ENCODE measurements around the gene SPRYD7.
"Not testable (repeated sequence)": the region's sequence is repeated elsewhere in the genome, so short reads cannot be mapped to it uniquely, and the experiment has no call there.

The SPRYD7 gene

DNA sequence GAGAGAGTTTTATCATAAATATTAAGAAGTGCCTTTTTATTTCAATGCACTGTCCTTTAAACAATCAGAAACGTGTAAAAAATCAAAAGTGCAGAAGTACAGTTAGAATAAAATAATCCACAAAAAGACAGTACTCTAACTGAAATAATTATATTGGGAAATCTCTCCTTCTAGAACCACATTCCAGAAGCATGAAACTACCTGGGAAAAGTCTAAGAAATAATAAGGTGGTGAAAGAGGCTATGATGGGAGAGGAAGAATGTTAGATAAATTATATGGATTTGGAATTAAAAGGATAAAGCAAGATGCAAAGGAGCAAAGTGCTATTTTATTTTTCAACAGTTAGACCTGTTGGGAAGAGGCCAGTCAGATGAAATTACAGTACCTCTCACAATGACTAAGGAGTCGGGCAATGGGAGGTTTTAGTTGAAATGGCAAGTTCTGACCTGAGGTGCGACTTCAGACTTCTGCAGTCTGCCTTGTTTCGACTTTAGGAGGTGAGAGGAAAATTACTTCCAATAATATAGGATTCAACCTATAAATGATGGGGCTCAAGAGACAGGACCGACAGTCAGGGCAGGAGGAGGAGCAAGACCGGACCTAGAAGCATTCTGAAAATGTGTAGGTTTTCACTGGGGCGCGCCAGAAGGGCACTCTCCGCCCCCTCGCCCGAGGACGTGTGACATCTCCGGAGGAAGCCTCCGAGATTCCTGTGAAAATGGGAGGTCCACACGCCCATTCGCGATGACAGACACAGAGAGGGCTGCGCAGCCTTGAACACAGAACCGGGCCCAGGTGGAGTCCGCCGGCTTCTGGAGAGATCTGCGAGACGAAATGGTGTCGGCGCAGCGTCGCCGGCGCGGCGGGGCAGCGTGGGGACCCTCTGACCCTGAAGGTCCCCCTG lies 717 bp downstream of the SPRYD7 start:
- in situ Hi-C loops (cut with MboI; ENCODE audit: low sequenced_read_pairs): no loop called here

DNA sequence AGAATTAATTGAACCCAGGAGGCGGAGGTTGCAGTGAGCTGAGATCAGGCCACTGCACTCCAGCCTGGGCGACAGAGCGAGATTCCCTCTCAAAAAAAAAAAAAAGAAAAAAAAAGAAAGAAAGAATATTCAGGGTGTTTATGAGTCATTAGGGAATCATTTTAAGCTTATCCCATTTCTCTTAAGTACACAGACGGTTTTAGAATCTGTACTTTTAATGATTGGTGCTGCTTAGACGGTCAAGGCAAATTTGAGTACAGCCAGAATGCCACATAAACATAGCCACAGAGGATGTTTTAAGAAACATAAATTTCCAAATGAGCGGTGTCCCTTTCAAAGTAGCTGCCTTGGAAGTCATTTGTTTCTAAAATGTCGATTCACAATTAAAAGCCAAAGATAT lies 2.6 kb downstream of the SPRYD7 start:
- in situ Hi-C loops (cut with MboI; ENCODE audit: low sequenced_read_pairs): no loop called here

DNA sequence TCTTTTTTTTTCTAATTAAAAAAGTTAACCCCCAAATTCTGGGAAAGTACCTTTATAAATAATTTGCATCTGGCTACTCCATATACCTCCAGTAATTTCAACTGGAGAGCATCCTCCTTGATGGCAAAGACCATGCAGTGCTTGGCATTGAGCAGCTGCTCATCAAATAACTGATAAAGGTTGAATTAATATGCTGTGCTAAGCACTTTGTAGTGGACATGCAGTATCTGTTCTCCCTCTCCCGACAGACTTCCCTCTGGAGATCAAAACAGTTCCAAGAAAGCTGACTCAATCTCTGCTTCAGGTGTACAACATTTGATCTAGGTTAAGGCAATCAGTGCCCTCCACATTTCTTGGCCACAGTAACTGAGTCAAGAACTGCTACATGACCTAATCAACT lies 3.3 kb downstream of the SPRYD7 start:
- in situ Hi-C loops (cut with MboI; ENCODE audit: low sequenced_read_pairs): no loop called here

DNA sequence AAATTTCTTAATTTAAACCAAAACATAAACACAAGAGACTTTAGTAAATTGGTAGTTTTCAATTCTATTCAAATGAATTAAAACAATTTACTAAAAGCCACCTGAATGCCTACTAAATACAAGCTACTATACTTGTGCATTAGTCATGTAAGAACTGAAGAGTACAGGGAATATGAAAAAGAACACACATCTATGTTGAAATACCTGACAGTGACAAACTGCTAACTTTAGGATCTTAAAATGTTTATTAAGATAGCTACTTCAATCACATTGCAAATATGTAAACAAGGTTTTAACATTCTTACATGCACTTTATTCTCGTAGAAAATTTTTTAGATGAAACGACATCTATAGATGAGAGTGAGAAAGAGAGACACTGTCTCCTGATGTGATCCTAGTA lies 4.1 kb downstream of the SPRYD7 start:
- in situ Hi-C loops (cut with MboI; ENCODE audit: low sequenced_read_pairs): no loop called here

DNA sequence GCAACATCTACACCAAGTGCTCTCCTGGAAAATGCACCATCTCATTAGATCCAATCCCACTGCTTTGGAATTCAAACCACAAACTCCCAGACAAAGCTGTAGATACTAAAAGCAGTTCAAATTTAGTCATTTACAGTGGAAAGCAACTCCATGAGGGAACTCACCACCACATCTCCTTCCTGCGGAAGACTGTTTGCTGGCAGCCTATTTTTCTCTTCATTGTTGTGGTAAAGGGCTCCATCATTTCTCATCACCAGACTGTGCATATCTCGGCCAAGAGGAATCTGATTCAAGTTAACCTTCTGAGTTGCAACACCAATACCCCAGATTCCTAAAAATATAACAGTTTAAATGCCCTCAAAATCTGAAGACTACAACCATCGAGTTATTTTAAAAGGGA lies 8.4 kb downstream of the SPRYD7 start:
- in situ Hi-C loops (cut with MboI; ENCODE audit: low sequenced_read_pairs): no loop called here

DNA sequence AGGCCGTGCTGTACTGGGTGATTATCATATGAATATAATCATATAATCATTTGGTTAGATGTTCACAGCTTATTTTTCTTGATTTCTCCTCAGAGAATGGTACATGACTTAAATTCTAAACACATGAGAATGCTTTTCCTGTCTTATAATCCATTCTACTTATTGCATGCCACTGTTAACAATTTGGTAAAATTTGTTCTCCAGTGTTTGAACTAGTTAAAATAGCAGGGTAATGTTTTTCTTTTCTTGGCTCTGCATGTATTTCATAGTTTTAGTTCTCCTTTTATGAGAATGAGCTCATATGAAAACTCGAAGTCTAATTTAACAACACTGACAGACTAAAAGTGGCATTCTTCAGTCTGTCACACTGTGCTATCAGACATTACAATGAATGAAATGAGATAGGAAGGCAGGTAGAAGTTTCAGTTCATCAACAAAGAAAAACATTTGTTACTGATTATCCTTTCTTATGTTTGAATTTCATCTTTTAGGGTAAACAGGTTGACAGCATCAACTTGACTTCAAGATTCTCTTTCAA lies 10.2 kb downstream of the SPRYD7 start:
- in situ Hi-C loops (cut with MboI; ENCODE audit: low sequenced_read_pairs): no loop called here

DNA sequence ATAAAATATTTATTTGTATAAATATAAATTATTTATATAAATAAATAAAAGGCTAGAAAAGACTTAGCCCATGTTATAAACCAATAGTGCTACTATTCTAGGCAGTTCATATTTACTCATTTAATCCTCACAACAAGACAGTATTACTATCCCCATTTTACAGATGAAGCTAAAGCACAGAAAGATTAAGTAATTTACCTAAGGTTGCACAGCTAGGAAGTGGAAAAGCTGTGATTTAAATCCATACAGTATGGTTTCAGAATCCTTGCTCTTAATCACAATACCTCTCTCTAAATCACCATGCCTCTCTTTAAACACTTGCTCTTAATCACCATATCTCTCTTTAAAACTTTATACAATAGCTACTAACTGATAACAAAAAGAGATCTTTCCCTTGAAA lies 13.8 kb downstream of the SPRYD7 start:
- in situ Hi-C loops (cut with MboI; ENCODE audit: low sequenced_read_pairs): no loop called here

DNA sequence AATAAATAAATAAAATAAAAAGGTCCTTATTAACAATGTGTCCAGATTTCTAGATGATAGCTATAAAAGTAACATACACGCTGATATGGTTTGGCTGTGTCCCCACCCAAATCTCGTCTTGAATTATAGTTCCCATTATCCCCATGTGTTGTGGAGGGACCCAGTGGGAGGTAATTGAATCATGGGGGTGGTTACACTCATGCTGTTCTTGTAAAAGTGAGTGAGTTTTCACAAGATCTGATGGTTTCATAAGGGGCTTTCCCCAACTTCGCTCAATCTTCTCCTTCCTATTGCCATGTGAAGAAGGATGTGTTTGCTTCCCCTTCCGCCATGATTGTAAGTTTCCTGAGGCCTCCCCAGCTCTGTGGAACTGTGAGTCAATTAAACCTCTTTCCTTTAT lies 15.2 kb downstream of the SPRYD7 start:
- in situ Hi-C loops (cut with MboI; ENCODE audit: low sequenced_read_pairs): not testable (repeated sequence)

DNA sequence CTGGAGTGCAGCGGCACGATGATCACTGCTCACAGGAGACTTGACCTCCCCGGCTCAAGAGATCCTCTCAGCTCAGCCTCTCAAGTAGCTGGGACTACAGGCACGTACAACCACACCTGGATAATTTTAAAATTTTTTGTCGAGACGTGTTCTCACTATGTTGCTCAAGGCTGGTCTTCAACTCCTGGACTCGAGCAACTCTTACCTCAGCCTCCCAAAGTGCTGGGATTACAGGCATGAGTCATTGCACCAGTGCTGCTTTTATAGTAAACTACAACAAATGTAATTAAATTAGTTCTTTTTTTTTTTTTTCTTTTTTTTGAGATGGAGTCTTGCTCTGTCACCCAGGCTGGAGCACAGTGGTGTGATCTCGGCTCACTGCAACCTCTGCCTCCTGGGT lies 18.0 kb downstream of the SPRYD7 start:
- in situ Hi-C loops (cut with MboI; ENCODE audit: low sequenced_read_pairs): not testable (repeated sequence)

DNA sequence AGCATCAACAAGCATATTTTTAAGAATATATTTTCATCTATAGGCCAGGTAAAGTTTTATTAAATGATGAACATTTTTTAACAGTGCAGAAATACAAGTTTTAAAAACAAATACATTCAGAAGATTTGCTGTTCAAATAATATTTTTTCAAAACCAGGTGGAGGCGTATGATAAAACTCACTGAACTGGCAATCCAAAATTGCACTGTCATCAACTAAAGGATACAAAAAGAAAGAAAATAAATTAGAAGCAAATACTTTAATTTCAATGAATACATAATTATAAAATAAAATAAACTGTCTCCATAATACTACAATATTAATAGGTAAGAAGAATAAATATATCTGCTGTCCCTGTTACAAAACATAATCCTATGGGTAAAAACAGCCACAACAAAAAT lies 21.2 kb downstream of the SPRYD7 start:
- in situ Hi-C loops (cut with MboI; ENCODE audit: low sequenced_read_pairs): no loop called here

DNA sequence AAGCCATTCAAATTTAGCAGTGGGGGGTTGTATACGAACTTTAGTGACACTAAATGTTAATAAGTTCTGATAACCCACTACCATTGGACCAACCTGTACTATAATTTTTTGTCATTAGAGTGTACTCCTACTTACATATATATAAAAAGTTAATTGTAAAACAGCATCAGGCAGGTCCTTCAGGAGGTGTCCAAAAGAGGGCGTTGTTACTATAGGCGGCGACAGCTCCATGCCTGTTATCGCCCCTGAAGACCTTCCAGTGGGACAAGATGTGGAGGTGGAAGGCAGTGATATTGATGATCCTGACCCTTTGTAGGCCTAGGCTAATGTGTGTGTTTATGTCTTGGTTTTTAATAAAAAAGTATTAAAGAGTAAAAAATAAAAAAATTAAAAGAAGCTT lies 27.5 kb downstream of the SPRYD7 start:
- in situ Hi-C loops (cut with MboI; ENCODE audit: low sequenced_read_pairs): no loop called here

DNA sequence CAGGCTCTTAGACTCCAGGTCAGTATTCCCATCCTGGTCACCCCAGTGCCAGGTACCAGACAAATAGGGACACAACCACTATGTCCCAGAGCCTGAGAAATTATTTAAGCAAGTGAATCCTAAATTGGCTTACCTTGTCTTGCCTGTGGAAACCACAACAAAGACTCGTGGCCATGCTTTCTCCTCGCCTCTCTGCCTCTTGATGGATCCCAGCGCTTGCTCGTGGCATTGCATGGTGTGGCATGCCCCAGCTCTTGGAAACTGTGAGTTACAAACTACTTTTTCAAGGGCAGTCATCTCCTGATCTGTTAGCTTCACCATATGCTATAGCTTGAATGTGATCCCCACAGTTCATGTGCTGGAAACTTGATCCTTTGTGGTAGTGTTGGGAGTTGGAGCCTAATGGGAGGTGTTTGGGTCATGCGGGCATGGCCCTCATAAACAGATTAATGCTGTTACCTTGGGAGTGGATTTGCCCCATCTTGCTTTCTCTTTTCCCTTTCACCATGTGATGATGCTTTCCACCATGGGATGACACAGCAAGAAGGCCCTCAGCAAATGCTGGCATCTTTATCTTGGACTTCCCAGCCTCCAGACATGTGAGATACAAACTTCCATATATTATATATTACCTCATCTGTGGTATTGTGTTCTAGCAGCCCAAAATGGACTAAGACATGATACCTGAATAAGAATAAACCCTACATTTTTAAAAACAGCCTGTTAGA lies 31.2 kb downstream of the SPRYD7 start:
- in situ Hi-C loops (cut with MboI; ENCODE audit: low sequenced_read_pairs): no loop called here

DNA sequence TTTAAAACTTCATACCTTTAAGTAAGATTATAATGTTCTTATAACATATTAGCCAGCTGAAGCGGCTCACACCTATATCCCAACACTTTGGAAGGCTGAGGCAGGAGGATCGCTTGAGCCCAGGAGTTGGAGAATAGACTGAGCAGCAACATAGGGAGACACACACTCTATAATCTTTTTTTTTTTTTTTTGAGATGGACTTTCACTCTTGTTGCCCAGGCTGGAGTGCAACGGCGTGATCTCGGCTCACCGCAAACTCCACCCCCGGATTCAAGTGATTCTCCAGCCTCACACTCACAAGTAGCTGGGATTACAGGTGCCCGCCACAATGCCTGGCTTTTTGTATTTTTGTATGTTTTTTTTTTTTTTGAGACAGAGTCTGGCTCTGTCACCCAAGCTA lies 37.3 kb downstream of the SPRYD7 start:
- in situ Hi-C loops (cut with MboI; ENCODE audit: low sequenced_read_pairs): no loop called here

DNA sequence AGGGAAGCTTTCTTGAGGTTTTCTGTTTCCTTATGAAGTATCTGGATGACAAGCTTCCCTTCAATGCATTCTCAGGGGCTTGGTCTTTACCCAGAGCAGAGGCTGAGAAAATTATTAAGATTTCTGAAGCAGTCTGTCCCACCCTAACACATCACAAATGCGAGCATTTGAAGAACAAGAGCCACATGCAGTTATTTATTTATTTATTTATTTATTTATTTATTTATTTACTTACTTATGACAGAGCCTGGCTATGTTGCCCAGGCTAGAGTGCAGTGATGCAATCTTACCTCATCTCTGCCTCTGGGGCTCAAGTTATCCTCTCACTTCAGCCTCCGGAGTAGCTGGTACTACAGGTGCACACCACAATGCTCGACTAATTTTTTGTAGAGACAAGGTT lies 38.4 kb downstream of the SPRYD7 start:
- in situ Hi-C loops (cut with MboI; ENCODE audit: low sequenced_read_pairs): no loop called here

DNA sequence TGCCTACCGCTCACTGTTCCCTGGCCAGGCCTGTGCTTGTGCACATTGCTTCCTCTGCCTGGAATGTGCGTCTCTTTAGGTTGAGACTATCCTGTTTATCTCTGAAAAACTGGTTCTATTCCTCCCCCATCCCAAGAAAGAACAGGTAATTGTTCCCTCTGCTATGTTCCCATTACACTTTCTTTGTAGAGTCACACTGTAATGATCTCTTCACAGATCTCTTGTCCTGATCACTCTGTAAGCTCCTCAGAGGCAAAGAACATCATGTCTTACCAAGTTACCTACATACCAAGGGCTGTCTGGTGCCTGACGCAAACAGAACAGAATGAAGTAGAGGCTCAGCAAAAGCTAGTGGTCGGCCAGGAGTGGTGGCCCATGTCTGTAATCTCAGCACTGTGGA lies 40.3 kb downstream of the SPRYD7 start:
- in situ Hi-C loops (cut with MboI; ENCODE audit: low sequenced_read_pairs): no loop called here

DNA sequence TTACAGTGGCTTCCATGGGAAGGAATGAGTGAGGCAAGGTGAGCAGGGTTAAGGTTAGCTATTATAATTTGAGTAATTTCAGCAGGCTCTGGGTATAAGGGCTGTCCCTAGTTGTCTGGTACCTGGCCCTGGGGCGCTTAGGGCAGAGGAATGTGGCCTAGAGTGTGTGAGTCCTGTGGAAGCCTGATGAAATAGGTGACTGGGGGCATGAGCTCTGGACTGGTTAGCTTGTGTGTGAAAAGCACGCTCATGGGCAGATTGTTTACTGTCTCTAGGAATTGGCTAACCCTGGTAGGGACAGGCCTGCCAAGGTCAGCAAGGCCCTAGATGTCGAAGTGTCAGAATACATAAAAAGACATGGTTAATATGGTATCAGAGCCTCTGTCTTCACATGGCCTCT lies 42.5 kb downstream of the SPRYD7 start:
- in situ Hi-C loops (cut with MboI; ENCODE audit: low sequenced_read_pairs): no loop called here

DNA sequence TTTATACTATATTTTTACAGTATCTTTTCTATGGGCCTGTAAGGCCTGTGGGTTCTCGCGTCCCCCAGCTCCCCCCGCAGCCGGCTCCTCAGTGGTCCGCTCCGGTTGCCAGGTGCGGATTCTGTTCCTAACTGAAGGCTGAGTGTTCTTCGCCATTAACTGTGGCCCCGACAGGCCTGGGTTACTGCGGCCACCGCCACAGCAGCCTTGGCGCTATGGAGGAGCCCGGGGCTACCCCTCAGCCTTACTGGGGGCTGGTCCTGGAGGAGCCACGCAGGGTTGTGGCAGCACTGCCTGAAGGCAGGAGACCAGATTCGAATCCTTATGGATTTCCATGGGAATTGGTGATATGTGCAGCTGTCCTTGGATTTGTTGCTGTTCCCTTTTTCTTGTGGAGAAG lies 45.8 kb downstream of the SPRYD7 start:
- in situ Hi-C loops (cut with MboI; ENCODE audit: low sequenced_read_pairs): no loop called here

DNA sequence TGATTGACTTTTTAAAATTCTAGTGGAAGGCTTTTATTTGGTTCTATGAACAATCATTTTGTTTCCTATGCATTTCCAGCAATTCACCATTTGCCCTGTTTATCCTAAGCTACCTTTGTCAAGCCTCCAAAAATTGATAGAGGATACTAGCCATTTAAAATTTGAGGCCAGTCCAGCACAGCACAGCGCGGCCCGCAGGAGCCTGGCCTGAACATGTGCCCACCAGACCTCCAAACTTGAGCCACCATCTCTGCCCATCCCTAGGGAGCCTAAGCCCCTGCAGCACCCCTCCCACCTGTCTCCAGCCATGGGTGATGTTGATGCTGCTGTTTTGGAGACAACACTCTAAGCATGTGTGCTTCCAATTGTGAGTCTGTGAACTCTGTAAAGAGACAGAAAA lies 57.5 kb downstream of the SPRYD7 start:
- in situ Hi-C loops (cut with MboI; ENCODE audit: low sequenced_read_pairs): no loop called here

DNA sequence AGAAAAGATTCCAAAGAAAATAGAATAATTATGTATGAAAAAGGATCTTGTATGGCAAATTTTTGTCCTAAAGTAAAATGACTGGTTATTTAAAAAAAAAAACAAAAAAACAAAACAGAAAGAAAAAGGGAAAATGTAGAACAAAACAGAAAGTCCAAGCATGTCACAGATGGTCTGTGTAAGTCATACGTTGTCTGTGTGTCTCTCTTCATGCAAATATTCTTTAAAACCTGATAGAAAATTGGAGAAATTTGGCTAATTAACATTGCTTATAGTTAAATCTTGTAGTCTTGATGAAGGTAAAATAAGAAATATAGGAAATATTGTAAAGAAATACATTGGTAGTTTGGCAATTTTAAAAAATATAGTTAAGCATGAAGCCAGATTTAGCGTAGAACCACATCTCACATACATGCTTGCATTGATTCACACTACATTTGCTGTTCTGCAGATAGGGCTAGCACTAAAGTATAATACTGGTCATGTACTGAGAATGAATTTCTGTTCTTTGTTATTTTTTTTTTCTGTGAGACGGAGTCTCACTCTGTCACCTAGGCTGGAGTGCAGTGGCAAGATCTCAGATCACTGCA lies 58.4 kb downstream of the SPRYD7 start:
- in situ Hi-C loops (cut with MboI; ENCODE audit: low sequenced_read_pairs): no loop called here

DNA sequence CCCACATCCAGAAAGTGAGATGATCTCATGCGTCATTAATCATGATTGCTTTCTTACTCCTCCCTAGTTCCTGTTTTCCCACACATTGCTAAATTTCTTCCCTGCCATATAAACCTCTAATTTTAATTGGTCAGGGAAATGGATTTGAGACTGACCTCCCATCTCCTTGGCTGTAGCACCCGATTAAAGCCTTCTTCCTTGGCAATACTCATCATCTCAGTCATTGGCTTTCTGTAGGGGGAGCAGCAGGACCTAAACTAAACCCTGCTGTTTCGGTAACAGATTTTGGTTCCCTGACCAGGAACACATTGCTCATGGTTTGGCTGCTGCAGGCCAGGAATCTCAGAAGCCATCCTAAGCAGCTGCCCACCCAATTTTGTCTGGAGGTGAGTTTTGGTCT lies 61.7 kb downstream of the SPRYD7 start:
- in situ Hi-C loops (cut with MboI; ENCODE audit: low sequenced_read_pairs): no loop called here

DNA sequence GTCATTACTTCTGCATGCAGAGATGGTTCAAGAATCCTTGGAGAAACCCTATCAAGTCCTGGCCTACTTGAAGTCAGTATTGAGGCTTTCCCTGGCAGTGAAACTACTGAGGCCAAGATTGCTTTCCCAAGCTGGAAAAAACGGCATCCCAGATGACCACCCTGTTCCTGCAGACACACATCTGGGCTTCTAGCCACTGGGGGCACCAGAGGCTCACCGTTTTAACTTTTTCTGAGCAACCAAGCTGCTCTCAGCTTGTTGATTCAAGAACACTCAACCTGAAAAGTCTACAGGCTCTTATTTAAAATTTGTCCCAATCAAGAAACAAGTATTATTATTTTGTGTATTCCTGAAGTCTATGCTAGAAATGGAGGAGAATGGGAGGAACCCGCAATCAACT lies 66.6 kb downstream of the SPRYD7 start:
- in situ Hi-C loops (cut with MboI; ENCODE audit: low sequenced_read_pairs): no loop called here

DNA sequence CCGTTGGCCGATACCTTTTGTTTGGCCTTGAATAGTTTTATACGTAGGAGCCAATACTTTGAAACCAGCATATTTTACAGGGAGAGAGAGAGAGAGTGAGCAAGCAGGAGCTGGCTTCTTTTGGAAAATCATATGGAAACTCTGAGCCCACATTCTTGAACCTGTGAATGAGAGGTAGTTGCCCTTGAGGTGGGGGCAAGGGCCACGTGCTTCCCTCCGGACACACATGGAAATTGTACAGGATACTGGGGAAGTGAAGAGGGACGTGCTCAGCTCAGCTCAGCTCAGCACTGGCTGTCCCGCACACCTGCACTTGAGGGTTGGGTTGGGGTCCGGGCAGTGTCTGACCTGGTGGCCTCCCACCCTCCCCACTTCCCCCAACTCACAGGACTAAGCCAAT lies 68.3 kb downstream of the SPRYD7 start:
- in situ Hi-C loops (cut with MboI; ENCODE audit: low sequenced_read_pairs): no loop called here
